ENCODE measurements around the gene FAS.

FAS gene

GRCh38 chr10:89047397-89047796, 56.8 kb downstream of the FAS start:
- DNase-seq: no peak

GRCh38 chr10:89051593-89051992, 61.0 kb downstream of the FAS start:
- DNase-seq: no peak

- no peak for DNase-seq
Measured at GRCh38 chr10:89053555-89053954, 63.0 kb downstream of the FAS start.

GRCh38 chr10:89055159-89055558, 64.6 kb downstream of the FAS start:
- DNase-seq: no peak

GRCh38 chr10:89062861-89063260, 72.3 kb downstream of the FAS start:
- no peak for DNase-seq

GRCh38 chr10:89063465-89063864, 72.9 kb downstream of the FAS start:
- no peak for DNase-seq

GRCh38 chr10:89064748-89065147, 74.2 kb downstream of the FAS start:
- no peak for DNase-seq
